PC-3 (cell line): ENCODE data around the gene ANKRD42. TPM values are rescaled to one million over a fixed set of nuclear protein-coding genes. Genes with fewer than 3 reads are reported as not detected.

Experiments used
- ATAC-seq: fragments of 200-7000 bp; cut with Tn5 transposase; 2 replicates; pipeline ENCODE4 v1.9.1; 2020; ENCODE audit warnings: mild to moderate bottlenecking, moderate library complexity
- BruUV-seq: library from RNA; stranded (reverse); fragments of 400-500 nt; replicated peaks from 2 replicates; lab custom pipeline; 2021; lab: Mats Ljungman, UMichigan
- CTCF ChIA-PET: fragments of 300-600 bp; sonication (Branson Sonifier 250); formaldehyde crosslinking; loops from one replicate; lab custom pipeline; 2022; ENCODE audit warnings: antibody characterized with exemption; lab: Charles Lee
- POLR2A ChIA-PET: fragments of 300-600 bp; sonication (Branson Sonifier 250); formaldehyde crosslinking; loops from one replicate; lab custom pipeline; 2022; ENCODE audit warnings: antibody characterized with exemption; ENCODE audit not compliant: unreplicated experiment; lab: Charles Lee
- DNase-seq: peaks from one replicate; pipeline ENCODE4 v3.0.0-alpha.2; 2015
- H2AFZ ChIP-seq: fragments of 300-600 bp; sonication (generic); 2 replicates; pipeline ENCODE4 v1.6.0; 2016; ENCODE audit warnings: antibody characterized with exemption, low read length
- H3F3A ChIP-seq: fragments of 300-600 bp; sonication (generic); one replicate; pipeline ENCODE4 v1.6.0; 2017; ENCODE audit warnings: antibody characterized with exemption, low read length, control low read depth, mild to moderate bottlenecking; ENCODE audit not compliant: unreplicated experiment
- H3K27ac ChIP-seq: fragments of 300-600 bp; sonication (generic); 2 replicates; pipeline ENCODE4 v1.5.1; 2016; ENCODE audit warnings: mild to moderate bottlenecking, low read length
- H3K27me3 ChIP-seq: fragments of 300-600 bp; sonication (generic); 2 replicates; pipeline ENCODE4 v1.6.1; 2016; ENCODE audit warnings: low read length, mixed read lengths
- H3K36me3 ChIP-seq: fragments of 300-600 bp; sonication (generic); 2 replicates; pipeline ENCODE4 v1.6.1; 2016; ENCODE audit warnings: low read depth, mixed run types, low read length, mixed read lengths
- H3K4me1 ChIP-seq: fragments of 300-600 bp; sonication (generic); 2 replicates; pipeline ENCODE4 v1.5.1; 2016; ENCODE audit warnings: low read length; ENCODE audit not compliant: insufficient read depth
- H3K4me2 ChIP-seq: fragments of 300-600 bp; sonication (generic); 2 replicates; pipeline ENCODE4 v1.6.0; 2016; ENCODE audit warnings: low read length
- H3K4me3 ChIP-seq: fragments of 300-600 bp; sonication (generic); 2 replicates; pipeline ENCODE4 v1.5.1; 2016; ENCODE audit warnings: mild to moderate bottlenecking, low read length, mixed read lengths
- H3K79me2 ChIP-seq: fragments of 300-600 bp; sonication (generic); 2 replicates; pipeline ENCODE4 v1.6.1; 2017; ENCODE audit warnings: low read length, mixed read lengths
- H3K9ac ChIP-seq: fragments of 300-600 bp; sonication (generic); 2 replicates; pipeline ENCODE4 v1.6.0; 2016; ENCODE audit warnings: mild to moderate bottlenecking, low read length
- H3K9me2 ChIP-seq: fragments of 300-600 bp; sonication (generic); replicated peaks from 2 replicates; pipeline ENCODE4 v1.6.1; 2016; ENCODE audit warnings: mixed run types, low read length, mixed read lengths
- H3K9me3 ChIP-seq: fragments of 300-600 bp; sonication (generic); 2 replicates; pipeline ENCODE4 v1.6.1; 2016; ENCODE audit warnings: low read length, mixed read lengths
- H4K20me1 ChIP-seq: fragments of 300-600 bp; sonication (generic); 2 replicates; pipeline ENCODE4 v1.6.1; 2016; ENCODE audit warnings: low read length, mixed read lengths
- EZH2 ChIP-seq: fragments of 300-600 bp; sonication (generic); IDR thresholded peaks from one replicate; pipeline ENCODE4 v1.6.1; 2017; ENCODE audit warnings: antibody characterized with exemption, mild to moderate bottlenecking, low read length; ENCODE audit not compliant: unreplicated experiment
- EZH2phosphoT487 ChIP-seq: fragments of 300-600 bp; sonication (generic); IDR thresholded peaks from 2 replicates; pipeline ENCODE4 v1.6.1; 2018; ENCODE audit warnings: mild to moderate bottlenecking, antibody characterized with exemption, low read length, borderline replicate concordance
- intact Hi-C: fragments of 100-400 bp; cut with micrococcal nuclease; formaldehyde crosslinking; loops from 2 replicates; pipeline ENCODE4 v1.9.0; 2023
- total RNA-seq: library from RNA; depleted of rRNA; stranded (reverse); fragments of >200 nt; gene quantifications from 2 replicates; pipeline ENCODE4 v1.2.3, GENCODE V29; 2014
- TF ChIP-seq, protein P1 (sequence below): fragments of 300-600 bp; sonication (generic); conservative IDR thresholded peaks from 2 replicates; pipeline ENCODE4 v1.5.1; 2017; ENCODE audit warnings: antibody characterized with exemption, low read depth, mild to moderate bottlenecking, low read length

Gene ANKRD42
- total RNA-seq, 1 experiment from 2014 or later: 11.2 TPM

DNA sequence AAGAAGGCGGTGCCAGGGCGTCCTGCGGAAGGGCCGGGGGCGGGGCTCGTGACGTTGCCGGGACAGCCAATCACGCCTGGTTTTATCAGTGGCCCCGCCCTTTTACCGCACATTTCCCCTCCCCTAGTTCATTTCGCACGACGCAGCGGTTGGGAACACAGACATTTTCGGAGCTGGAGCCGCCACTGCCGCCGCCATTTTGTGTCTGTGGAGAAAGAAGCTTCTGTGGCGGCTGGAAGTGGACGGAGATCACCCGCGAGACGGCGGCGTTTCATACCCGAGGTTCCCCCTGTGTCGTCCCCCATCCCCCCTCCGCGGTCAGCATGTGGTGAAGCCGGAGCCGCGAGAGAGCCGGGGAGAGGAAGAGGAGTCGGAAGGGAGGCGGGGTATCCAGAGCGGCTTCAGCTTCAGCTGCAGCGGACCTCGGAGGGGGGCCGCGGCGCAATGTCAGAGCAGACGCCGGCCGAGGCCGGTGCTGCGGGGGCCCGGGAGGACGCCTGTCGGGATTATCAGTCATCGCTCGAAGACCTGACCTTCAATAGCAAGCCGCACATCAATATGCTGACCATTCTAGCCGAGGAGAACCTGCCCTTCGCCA is 36.4 kb upstream of the ANKRD42 start, which contains the start of gene PCF11:
PCF11 (plus strand) TSS at position 136 of the 598 bp plus-strand sequence; CDS start at position 445, 309 bp downstream.
- peaks cover 46% of the 10 kb centered on the region for H4K20me1 ChIP-seq
- H3K4me3 ChIP-seq: peak within 1 kb of the TSS; percentile 92
- peaks cover 10% of the 10 kb centered on the region for H3F3A ChIP-seq
- no peaks in the 10 kb centered on the region for H3K9me2 ChIP-seq
- ATAC-seq: 0 out of 2 replicates have a peak, but pooled peaks have one; percentile 2
- H3K27ac ChIP-seq: peak within 1 kb of the TSS; percentile 79
- H3K9me3 ChIP-seq: no peaks in the 10 kb centered on the region
- H3K36me3 ChIP-seq: peaks cover 29% of the 10 kb centered on the region
- TF ChIP-seq EZH2 (no peak), EZH2phosphoT487 (no peak)
- TF ChIP-seq, protein P1, sequence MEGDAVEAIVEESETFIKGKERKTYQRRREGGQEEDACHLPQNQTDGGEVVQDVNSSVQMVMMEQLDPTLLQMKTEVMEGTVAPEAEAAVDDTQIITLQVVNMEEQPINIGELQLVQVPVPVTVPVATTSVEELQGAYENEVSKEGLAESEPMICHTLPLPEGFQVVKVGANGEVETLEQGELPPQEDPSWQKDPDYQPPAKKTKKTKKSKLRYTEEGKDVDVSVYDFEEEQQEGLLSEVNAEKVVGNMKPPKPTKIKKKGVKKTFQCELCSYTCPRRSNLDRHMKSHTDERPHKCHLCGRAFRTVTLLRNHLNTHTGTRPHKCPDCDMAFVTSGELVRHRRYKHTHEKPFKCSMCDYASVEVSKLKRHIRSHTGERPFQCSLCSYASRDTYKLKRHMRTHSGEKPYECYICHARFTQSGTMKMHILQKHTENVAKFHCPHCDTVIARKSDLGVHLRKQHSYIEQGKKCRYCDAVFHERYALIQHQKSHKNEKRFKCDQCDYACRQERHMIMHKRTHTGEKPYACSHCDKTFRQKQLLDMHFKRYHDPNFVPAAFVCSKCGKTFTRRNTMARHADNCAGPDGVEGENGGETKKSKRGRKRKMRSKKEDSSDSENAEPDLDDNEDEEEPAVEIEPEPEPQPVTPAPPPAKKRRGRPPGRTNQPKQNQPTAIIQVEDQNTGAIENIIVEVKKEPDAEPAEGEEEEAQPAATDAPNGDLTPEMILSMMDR: no peak
- H3K79me2 ChIP-seq: peaks cover 52% of the 10 kb centered on the region
- peak within 1 kb of the TSS; percentile 88 for H3K4me2 ChIP-seq
- no peaks in the 10 kb centered on the region for H3K27me3 ChIP-seq
- no peak for DNase-seq
- peak within 1 kb of the TSS; percentile 80 for H2AFZ ChIP-seq
- BruUV-seq: TSS peak; percentile 59
- intact Hi-C loops: loop anchor here (1.0 to 5.0 kb wide), 6 partner anchors 36 to 300 kb away; partner anchors contain the start of genes ANKRD42, DDIAS, PRCP and RAB30
- H3K4me1 ChIP-seq: peaks cover 15% of the 10 kb centered on the region
- peak within 1 kb of the TSS; percentile 96 for H3K9ac ChIP-seq
- ChIA-PET POLR2A (interaction anchor here (0.6 to 1.6 kb wide), 5 partner anchors 25 to 256 kb away, joined by 3 to 18 read pairs (median 3); partner anchors contain the start of genes DDIAS, PRCP and RAB30), CTCF (interaction anchor here (0.6 to 0.7 kb wide), 2 partner anchors 129 to 381 kb away, joined by 3 to 13 read pairs; partner anchors contain the start of gene CCDC90B)

DNA sequence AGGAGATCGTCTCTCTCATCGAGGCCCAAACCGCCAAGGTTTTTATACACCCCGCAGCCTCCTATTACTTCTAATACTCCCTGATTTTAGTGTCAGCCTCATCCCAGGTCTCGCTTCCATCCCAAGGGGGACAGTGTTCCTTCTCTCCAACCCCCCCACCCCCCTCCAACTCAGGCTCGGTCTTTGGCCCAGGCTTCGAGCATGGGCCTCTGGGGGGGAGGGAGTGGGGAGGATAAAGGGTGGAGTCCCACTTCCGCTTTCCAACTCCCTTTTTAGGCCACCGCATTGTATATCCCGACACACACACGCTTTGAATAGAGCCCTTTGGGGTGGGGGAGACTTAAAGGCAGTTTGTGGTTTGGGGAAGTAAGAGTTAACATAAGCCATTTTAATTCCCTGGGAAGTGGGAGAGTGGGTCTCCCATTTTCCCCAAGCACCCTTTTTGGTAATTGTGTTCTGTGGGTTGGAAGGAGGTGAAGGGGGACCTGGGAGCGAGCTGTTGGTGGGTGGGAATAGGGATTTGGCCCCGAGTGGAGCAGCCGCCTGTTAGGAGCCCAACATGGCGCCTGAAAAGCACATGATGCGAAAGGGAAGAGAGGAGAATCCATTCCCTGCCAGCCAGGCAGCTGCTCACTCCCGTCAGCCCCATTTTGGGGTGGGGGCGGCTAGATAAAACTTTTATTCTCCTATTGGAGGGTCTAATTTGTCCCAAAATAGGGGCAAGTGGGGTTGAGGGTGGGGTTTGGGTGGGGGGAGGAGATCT is 35.7 kb upstream of the ANKRD42 start:
- POLR2A ChIA-PET: interaction anchor here (0.6 to 1.6 kb wide), 4 partner anchors 24 to 257 kb away, joined by 3 to 18 read pairs (median 4); partner anchors contain the start of genes DDIAS, PRCP and RAB30
- Histone ChIP-seq H3K9ac (peak overlapping the region; percentile 96), H3F3A (peaks cover 10% of the 10 kb centered on the region), H3K27me3 (no peaks in the 10 kb centered on the region), H3K36me3 (peaks cover 34% of the 10 kb centered on the region), H3K27ac (peak overlapping the region; percentile 79), H3K4me1 (peaks cover 15% of the 10 kb centered on the region), H3K79me2 (peaks cover 59% of the 10 kb centered on the region), H4K20me1 (peaks cover 50% of the 10 kb centered on the region), H3K4me2 (peak overlapping the region; percentile 88), H3K4me3 (peak overlapping the region; percentile 92), H2AFZ (no peak overlapping the region), H3K9me2 (no peaks in the 10 kb centered on the region), H3K9me3 (no peaks in the 10 kb centered on the region)
- no peak for ATAC-seq
- CTCF ChIA-PET: interaction anchor here (0.6 kb wide), 1 partner anchor 382 kb away, joined by 3 read pairs; no protein-coding TSS in a partner anchor
- intact Hi-C loops: loop anchor here (2.0 to 5.0 kb wide), 2 partner anchors 257 to 300 kb away; partner anchors contain the start of genes DDIAS and PRCP
- BruUV-seq: TSS peak; percentile 30
- peak; percentile 40 for DNase-seq
- TF ChIP-seq EZH2: no peak
- TF ChIP-seq EZH2phosphoT487: no peak
- TF ChIP-seq, protein P1: no peak
